Urothelium cell line (cell line): ENCODE data around the gene SYK.
"Not testable (repeated sequence)": the region's sequence is repeated elsewhere in the genome, so short reads cannot be mapped to it uniquely, and the experiment has no call there.

ENCODE experiments used
- DNase-seq: peaks from one replicate; pipeline ENCODE4 v3.0.0; 2011; ENCODE audit warnings: low spot score, mixed read lengths
- FAIRE-seq: peaks from 2 replicates; lab custom pipeline; 2011; peaks lifted over from hg19 to GRCh38; lab: Jason Lieb, UNC

SYK gene

GRCh38 chr9:90795084-90795483, 6.5 kb upstream of the SYK start:
- FAIRE-seq: no peak

GRCh38 chr9:90795871-90796317, 5.7 kb upstream of the SYK start:
- FAIRE-seq (no peak), DNase-seq (no peak)

More at GRCh38 chr9:90795084-90795483, 6.5 kb upstream of the SYK start:
- no peak for DNase-seq

DNA sequence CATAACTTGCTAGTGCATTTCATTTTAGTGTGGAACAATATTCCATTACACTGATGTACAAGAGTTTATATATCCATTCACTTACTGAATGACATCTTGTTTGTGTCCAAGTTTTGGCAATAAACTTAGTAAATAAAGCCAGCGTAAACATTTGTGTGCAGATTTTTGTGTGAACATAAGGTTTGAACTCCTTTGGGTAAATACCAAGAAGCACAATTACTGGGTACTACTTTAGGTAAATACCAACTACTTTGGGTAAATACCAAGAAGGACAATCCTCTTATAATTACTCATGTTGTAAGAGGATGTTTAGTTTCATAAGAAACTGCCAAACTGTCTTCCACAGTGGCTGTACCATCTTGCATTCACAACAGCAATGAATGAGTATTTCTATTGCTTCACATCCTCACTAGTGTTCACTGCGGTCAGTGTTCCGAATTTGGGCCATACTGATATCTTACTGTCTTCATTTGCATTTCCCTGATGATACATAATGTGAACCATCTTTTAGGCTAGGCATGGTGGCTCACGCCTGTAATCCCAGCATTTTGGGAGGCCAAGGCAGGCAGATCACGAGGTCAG, 2.3 kb upstream of the SYK start:
- DNase-seq: no peak
- no peak for FAIRE-seq

DNA sequence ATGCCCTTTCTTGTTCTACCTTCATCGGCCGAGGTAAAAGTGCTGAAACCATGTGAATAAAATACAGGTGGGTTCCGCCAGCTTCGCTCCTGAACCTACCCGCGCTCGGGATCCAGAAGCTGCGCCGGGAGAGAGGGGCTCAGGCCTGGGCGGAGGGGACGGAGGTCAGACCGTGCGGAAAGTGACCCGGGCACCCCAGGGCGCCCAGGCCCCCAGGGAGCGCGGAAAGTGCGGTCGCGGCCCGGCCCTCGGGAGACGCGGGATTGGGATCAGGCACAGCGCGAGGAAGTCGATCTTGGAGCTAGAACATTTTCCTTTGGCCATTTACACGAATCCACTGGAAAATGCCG, 329 bp downstream of the SYK start:
- FAIRE-seq (no peak), DNase-seq (no peak)

DNA sequence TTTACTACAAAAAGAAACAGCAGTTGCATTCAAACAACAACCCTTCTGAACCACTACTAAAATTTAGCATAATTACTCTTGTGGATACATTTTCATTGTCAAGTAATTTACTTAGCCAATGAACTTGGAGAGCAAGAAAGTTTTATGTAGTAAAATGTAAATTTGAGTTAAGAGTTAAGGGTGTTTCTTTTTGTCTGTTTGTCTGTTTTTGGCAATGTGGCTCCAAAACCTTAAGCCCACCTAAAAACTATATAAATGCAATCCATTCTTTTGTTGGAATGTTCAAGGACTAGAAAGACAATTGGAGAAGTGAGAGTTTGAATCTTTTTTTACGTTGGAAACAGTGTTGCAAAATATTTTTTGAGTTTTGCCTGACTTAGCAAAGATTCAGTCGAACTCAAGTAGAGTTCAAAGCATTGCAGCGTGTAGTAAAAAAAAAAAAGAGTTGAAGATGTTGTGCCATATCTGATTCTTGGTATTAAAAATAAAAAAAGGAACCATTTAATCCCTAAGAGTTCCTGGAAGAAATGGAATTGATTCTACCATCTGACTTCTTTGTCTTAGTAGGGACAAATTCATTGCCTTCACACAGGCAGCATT, 867 bp downstream of the SYK start:
- no peak for DNase-seq
- no peak for FAIRE-seq

DNA sequence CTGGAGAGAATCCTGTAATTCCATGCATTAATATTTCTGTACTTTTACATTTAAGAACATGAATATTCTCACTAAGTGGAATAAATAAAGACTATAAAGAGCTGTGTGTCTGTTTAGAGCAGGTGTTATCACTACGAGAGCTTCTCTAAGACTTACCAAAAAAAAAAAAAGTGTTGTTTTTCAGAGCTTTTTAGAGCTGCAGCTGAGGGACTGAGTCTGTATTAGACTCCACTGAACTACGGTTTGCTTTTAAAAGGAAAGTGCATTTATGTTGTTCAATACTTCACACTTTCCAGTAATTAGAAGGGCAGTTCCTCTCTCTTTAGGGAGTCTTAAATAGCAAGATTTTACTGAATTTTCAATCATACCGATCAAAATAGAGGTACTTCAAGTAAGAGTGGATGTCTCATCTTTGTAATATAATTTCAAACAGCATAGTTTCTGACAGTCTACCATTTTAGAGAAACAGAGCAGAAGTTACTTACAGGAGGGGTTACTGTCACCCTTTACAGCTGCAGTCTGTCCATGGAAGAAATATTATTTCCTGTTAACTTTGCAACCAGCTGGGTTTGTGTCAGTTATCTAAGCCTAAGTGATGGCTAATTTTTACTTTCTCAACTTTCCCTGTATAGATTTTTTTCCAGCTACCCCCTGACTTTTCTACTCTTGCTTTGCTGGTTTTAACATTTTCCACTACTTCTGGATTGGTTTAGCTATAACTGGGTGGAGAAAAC, 2.4 kb downstream of the SYK start:
- FAIRE-seq (no peak), DNase-seq (no peak)

DNA sequence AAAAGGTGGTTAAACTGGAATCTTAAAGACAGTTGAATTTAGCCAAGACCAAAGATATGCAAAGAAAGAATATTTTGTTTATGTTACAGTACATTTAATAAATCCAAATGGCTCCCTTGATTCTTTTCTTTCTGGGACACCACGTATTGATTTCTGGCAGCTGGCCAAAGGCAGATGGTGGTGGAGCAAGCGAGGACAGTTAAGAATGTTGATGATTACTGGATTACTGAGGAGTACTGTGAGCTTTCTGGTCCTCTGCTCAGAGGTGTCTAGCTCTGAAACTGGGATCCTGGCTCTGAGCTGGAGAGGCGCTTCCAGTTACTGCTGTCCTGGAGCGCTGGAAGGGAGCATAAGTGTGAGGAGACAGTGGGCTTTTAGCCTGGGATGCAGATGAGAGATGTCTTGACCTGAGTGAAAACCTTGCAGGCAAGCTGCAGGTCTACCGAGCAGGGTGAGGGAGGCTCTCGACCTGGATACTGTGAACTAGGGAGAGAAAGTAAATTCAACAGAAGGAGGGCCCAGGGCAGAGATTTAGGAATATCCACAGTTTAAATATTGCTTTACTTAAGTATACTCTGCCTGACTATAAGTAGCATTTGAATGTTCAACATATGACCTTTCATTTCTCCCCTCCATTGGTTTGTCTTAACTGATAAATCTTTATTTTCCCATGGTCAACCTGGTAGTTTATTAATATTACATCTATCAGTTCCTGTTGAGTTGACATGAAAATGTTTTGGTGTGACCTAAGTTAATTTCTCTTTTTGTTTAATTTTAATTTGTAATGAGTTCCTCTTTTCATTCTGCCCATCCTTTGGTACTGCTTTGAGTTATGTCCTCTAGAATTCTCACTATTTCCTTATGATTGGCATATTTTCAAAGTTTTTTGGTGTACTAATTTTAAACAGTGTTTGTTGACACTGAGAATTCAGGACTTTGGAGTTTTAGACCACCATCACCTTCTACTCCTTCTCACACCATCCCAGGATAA, 3.7 kb downstream of the SYK start:
- FAIRE-seq: no peak

GRCh38 chr9:90807006-90807405, 5.4 kb downstream of the SYK start:
- DNase-seq (no peak), FAIRE-seq (no peak)

More for the DNA sequence above, 3.7 kb downstream of the SYK start:
- no peak for DNase-seq

GRCh38 chr9:90808398-90808797, 6.8 kb downstream of the SYK start:
- DNase-seq (no peak), FAIRE-seq (no peak)

DNA sequence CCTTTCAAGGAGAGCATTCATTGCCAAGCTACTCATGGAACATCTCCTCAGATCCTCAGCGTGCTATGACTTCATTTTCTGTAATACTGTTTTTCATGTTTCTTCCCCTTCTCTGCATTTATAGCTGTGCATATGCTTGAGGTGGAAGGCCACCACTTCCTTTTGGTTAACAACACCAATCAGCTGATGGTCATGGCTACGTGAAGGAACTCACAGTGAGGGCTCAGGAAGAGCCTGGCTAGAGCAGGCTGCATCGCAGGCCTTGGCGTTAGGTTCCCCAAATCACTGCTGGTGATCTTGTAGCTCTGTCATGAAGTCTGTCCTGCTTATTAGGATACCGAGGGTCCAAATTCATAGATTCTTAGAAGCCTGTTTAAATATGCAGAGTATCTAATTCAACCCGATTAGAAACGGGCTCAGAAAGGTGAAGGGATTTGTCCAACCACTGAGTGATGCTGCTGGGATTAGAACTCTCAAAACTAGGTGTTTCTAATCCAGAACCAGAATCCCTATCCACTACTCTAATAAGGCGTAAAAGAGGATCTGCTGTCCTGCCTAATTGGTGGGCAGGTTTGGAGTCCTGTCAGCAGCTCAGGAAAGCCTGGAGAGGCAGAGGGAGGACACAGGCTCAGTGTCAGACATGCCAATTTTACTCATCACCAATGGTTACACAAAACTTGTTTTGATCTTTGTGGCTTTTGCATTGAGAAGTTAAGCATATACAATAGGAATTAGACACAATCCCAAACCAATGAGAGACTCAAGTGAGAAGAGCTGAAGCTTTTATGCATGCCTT, 7.5 kb downstream of the SYK start:
- FAIRE-seq (no peak), DNase-seq (no peak)

GRCh38 chr9:90810691-90811090, 9.1 kb downstream of the SYK start:
- no peak for FAIRE-seq
- no peak for DNase-seq

GRCh38 chr9:90813046-90813445, 11.4 kb downstream of the SYK start:
- no peak for FAIRE-seq

DNA sequence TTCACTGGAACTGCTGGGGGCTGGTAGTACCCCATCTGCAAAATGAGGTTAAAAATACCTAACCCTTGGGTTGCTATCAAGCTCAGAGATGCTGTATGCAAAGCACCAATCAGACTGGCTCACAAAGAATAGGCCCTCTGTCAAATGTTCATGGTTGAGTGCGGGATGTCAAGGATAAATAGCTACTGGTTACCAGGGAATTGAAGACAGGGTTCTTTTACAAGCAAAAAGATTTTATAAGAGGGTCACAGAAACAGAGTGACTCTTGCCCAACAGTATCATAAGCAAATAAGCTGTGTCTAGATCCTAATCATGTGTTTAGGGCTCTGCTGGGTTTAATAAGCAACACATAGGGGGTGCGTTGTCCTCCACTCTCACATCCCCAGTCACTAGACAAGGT, 11.9 kb downstream of the SYK start:
- no peak for FAIRE-seq
- no peak for DNase-seq

More at GRCh38 chr9:90813046-90813445, 11.4 kb downstream of the SYK start:
- DNase-seq: no peak

DNA sequence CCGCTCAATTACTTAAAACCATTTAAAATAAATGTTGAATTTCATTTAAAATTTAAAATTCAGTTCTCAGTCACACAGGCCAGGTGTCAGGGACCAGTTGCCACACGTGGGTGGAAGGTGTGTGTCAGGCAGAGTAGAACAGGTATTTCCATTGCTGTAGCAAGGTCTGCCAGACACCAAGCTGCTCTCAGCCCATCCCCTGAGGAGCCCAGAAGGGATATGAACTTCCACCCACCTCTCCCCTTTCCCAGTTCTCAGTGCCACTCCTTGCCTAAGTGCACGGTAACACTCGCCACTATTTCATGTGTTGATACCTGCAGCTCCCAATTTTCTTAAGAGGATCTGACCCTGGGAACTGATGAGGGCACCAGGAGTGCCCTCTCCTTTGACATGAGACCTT, 12.7 kb downstream of the SYK start:
- FAIRE-seq: no peak

DNA sequence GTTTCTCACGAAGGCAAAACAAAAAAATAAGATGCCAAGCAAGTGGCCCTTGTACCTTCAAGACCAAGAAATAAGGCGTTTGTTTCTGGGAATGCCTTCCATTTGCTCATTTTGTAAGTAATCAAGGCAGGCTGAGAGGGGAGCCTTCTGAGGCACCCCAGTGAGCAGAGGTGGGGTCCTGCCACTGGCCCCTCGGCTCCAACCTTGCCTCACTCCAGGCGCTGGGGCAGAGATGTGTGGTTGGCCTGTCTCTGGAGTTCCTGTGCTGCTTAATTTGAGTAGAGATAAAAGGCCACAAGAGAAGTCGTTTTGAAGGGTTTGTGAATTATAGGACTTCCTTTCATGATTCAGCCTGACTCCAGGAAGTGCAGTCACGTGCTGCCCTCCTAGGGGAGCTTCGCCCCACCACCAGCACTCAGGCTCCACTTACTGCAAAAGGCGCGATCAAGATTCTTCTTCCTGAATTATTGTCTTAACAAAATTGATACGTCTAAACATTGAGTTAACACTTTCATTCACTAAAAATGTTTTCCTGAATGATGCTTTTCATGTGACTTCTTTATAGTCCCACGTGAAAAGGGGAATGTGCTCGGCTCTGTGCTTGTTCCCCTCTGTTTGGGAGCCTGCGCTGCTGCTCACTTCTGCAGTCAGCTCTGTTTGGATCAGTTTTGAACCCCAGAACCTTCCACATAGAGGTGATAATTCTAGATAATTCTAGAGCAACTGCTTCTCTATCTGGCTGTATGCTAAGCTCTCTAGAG, 13.7 kb downstream of the SYK start:
- FAIRE-seq (no peak), DNase-seq (no peak)

More for the DNA sequence above, 12.7 kb downstream of the SYK start:
- DNase-seq: no peak

DNA sequence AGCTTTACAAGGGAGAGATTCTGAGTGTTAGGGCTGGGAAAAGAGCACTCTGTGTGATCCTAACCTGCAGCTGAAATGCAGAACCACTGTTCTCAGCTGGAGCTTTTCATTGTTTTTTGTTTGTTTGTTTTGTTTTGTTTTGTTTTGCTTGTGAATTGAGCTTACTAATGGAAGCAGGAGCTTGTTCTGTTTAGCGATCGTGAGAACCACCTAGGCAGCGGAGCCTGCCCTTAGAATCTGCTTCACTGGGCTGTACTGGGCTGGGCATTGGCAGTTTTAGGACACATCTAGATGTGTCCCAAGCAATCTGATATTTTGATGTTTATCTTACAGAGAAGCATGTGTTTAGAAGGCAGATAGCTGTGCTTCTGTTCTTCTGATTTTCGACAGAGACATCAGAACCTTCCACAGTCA, 14.3 kb downstream of the SYK start:
- DNase-seq (no peak), FAIRE-seq (no peak)

- FAIRE-seq: no peak
- DNase-seq: no peak
Measured at GRCh38 chr9:90816690-90817089, 15.1 kb downstream of the SYK start.

GRCh38 chr9:90818279-90818678, 16.7 kb downstream of the SYK start:
- DNase-seq: no peak
- FAIRE-seq: no peak

DNA sequence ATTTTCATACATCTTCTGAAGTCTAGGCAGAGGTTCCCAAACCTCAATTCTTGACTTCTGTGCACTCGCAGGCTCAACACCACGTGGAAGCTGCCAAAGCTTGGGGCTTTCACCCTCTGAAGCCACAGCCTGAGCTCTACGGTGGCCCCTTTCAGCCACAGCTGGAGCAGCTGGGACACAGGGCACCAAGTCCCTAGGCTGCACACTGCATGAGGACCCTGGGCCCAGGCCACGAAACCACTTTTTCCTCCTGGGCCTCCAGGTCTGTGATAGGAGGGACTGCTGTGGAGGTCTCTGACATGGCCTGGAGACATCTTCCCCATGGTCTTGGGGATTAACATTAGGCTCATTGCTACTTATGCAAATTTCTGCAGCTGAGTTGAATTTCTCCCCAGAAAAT, 18.8 kb downstream of the SYK start:
- not testable (repeated sequence) for DNase-seq, FAIRE-seq
